Peyer's patch (tissue), 4 donors: ENCODE results near the gene ORAI3.

Experiments
- POLR2A ChIP-seq, 2 donors: fragments of 450-650 bp; IDR thresholded peaks; one replicate each; pipeline ENCODE4 v1.5.1; 2017; ENCODE audit warnings: antibody characterized with exemption in 2 of 2, mild to moderate bottlenecking in 2 of 2, moderate library complexity in 2 of 2
- TF ChIP-seq, protein P1 (sequence below), 6 experiments: fragments of 450-650 bp in 4 of 6; fragments of 200-600 bp in 2 of 6; sonication (generic) in 1 of 6; IDR thresholded peaks; one replicate each; pipeline ENCODE4 v1.5.1; 2017 to 2019; ENCODE audit warnings: antibody characterized with exemption in 6 of 6, mild to moderate bottlenecking in 3 of 6, moderate library complexity in 1 of 6

DNA sequence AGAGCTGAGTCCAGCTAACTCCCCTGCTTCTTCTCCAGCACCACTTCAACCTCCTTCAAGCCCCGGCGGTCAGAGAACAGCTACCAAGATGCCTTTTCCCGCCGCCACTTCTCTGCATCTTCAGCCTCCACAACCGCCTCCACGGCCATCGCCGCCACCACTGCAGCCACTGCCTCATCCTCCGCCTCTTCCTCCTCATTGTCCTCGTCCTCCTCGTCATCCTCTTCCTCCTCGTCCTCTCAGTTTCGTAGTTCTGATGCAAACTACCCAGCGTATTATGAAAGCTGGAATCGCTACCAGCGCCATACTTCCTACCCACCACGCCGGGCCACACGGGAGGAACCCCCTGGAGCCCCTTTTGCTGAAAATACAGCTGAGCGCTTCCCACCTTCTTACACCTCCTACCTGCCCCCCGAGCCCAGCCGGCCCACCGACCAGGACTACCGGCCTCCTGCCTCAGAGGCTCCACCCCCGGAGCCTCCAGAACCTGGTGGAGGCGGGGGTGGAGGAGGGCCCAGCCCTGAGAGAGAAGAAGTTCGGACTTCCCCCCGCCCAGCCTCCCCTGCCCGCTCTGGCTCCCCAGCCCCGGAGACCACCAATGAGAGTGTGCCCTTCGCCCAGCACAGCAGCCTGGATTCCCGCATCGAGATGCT lies 15.8 kb downstream of the ORAI3 start:
- TF ChIP-seq, protein P1, sequence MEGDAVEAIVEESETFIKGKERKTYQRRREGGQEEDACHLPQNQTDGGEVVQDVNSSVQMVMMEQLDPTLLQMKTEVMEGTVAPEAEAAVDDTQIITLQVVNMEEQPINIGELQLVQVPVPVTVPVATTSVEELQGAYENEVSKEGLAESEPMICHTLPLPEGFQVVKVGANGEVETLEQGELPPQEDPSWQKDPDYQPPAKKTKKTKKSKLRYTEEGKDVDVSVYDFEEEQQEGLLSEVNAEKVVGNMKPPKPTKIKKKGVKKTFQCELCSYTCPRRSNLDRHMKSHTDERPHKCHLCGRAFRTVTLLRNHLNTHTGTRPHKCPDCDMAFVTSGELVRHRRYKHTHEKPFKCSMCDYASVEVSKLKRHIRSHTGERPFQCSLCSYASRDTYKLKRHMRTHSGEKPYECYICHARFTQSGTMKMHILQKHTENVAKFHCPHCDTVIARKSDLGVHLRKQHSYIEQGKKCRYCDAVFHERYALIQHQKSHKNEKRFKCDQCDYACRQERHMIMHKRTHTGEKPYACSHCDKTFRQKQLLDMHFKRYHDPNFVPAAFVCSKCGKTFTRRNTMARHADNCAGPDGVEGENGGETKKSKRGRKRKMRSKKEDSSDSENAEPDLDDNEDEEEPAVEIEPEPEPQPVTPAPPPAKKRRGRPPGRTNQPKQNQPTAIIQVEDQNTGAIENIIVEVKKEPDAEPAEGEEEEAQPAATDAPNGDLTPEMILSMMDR (IDR thresholded peaks at IDR 0.05), result no peak
- no peak for TF ChIP-seq POLR2A (IDR thresholded peaks at IDR 0.05)
